ENCODE data around the gene CEBPE.

DNA sequence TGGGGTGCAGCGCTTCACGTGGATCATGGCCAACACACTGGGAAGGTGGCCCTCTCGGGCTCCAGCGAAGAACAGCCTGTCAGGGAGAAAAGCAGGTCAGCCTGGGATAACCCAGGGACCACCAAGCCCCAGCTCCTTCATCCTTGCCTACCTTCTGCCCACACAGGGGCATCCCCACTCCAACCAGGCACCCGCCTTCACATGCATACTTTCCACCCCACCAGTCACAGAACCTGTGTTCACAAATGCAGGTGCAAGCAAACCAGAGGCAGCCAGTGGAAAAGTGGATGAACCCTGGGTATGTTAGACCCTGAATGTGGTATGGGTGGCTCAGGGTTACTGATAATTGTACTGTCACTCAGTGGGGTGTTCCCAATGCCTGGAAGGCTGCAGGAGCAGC, 12.4 kb upstream of the CEBPE start:
- TF ChIP-seq, protein P1, sequence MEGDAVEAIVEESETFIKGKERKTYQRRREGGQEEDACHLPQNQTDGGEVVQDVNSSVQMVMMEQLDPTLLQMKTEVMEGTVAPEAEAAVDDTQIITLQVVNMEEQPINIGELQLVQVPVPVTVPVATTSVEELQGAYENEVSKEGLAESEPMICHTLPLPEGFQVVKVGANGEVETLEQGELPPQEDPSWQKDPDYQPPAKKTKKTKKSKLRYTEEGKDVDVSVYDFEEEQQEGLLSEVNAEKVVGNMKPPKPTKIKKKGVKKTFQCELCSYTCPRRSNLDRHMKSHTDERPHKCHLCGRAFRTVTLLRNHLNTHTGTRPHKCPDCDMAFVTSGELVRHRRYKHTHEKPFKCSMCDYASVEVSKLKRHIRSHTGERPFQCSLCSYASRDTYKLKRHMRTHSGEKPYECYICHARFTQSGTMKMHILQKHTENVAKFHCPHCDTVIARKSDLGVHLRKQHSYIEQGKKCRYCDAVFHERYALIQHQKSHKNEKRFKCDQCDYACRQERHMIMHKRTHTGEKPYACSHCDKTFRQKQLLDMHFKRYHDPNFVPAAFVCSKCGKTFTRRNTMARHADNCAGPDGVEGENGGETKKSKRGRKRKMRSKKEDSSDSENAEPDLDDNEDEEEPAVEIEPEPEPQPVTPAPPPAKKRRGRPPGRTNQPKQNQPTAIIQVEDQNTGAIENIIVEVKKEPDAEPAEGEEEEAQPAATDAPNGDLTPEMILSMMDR (IDR thresholded peaks at IDR 0.05) = no peak
- no peak for TF ChIP-seq POLR2A (IDR thresholded peaks at IDR 0.05)
